ENCODE data around the gene DENND10. TPM values are rescaled to one million over a fixed set of nuclear protein-coding genes. Genes with fewer than 3 reads are reported as not detected.

Gene DENND10
- total RNA-seq, 3 donors from 2014 or later = 36.6 to 39.9 (median 38.0) TPM

DNA sequence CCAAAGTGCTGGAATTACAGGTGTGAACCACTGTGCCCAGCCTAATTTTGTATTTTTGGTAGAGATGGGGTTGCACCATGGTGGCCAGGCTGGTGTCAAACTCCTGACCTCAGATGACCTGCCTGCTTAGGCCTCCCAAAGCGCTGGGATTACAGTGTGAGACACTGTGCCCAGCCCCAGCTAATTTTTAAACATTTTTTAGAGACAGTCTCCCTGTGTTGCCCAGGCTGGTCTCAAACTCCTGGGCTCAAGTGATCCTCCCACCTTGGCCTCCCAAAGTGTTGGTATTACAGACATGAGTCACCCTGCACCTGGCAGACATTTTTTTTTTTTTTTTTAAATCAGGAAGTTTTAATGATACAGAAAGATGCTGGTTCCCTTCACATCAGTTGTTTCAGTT lies 15.5 kb downstream of the DENND10 start:
- no peak overlapping the region for H3K4me3 ChIP-seq
- intact Hi-C loops (cut with DNase I, micrococcal nuclease) = no loop called here
- peaks cover 4% of the 10 kb centered on the region for H3K36me3 ChIP-seq (ENCODE audit: low read depth)
- H3K9me3 ChIP-seq = no peaks in the 10 kb centered on the region
- TF ChIP-seq, protein P1, sequence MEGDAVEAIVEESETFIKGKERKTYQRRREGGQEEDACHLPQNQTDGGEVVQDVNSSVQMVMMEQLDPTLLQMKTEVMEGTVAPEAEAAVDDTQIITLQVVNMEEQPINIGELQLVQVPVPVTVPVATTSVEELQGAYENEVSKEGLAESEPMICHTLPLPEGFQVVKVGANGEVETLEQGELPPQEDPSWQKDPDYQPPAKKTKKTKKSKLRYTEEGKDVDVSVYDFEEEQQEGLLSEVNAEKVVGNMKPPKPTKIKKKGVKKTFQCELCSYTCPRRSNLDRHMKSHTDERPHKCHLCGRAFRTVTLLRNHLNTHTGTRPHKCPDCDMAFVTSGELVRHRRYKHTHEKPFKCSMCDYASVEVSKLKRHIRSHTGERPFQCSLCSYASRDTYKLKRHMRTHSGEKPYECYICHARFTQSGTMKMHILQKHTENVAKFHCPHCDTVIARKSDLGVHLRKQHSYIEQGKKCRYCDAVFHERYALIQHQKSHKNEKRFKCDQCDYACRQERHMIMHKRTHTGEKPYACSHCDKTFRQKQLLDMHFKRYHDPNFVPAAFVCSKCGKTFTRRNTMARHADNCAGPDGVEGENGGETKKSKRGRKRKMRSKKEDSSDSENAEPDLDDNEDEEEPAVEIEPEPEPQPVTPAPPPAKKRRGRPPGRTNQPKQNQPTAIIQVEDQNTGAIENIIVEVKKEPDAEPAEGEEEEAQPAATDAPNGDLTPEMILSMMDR (IDR thresholded peaks at IDR 0.05) = no peak
- ATAC-seq (no peak), DNase-seq (no peak)
- H3K4me1 ChIP-seq (ENCODE audit: low read depth) = no peaks in the 10 kb centered on the region

DNA sequence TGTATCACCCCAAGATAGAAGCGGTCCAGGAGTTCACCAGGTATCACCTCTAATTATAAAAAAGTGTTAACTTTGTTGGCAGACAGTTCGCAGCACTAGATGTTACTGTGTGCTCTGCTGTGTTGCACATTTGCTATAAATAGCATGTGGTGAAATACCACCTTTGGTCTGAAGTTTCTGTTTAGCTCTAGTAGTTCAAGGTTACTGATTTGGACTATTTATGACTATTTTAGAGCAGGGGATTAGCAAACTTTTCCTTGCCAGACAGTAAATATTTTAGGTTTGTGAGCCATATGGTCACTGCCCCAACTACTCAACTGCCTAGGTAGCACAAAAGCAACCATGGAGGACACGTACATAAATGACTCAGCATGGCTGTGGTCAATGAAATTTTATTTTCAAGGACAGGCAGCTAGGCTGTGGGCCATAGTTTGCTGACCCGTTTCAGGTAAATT lies 16.5 kb downstream of the DENND10 start:
- ATAC-seq = peak; percentile 49
- peaks cover 4% of the 10 kb centered on the region for H3K36me3 ChIP-seq (ENCODE audit: low read depth)
- H3K9me3 ChIP-seq = no peaks in the 10 kb centered on the region
- no peak for DNase-seq
- H3K4me1 ChIP-seq (ENCODE audit: low read depth) = no peaks in the 10 kb centered on the region
- no peak overlapping the region for H3K4me3 ChIP-seq
- intact Hi-C loops (cut with DNase I, micrococcal nuclease) = no loop called here
- TF ChIP-seq, protein P1 (IDR thresholded peaks at IDR 0.05) = no peak

DNA sequence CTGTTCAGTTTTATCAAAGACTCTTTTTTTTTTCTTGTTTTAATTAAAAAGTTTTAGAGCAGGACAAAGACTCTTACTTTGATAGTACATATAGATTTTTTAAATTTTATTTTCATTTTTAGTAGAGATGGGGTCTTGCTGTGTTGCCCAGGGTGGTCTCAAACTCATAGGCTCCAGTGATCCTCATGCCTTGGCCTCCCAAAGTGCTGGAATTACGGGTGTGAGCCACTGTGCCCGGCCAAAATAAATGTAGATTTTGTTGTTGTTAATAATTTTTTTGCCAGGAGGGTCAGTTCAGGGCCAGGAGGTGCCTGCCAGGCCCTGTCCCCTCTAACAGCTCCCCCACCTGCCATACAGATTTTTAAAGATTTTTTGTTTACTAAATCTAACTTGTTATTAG lies 17.0 kb downstream of the DENND10 start:
- Histone ChIP-seq H3K36me3 (ENCODE audit: low read depth) (peaks cover 4% of the 10 kb centered on the region), H3K4me1 (ENCODE audit: low read depth) (no peaks in the 10 kb centered on the region), H3K9me3 (no peaks in the 10 kb centered on the region), H3K4me3 (no peak overlapping the region)
- ATAC-seq (no peak), DNase-seq (no peak)
- TF ChIP-seq, protein P1 (IDR thresholded peaks at IDR 0.05) = no peak
- intact Hi-C loops (cut with DNase I, micrococcal nuclease) = no loop called here

DNA sequence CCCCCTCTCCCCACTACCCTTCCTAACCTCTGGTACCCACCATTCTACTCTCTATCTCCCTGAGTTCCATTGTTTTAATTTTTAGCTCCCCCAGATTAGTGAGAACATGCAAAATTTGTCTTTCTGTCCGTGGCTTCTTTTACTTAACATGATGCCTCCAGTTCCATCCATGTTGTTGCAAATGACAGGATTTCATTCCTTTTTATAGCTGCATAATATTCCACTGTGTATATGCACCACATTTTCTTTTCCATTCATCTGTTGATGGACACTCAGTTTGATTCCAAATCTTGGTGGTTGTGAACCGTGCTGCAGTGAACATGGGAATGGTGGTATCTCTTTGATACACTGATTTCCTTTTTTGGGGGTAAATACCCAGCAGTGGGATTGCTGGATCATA lies 22.0 kb downstream of the DENND10 start:
- TF ChIP-seq, protein P1 (IDR thresholded peaks at IDR 0.05) = no peak
- no peak for DNase-seq
- intact Hi-C loops (cut with DNase I, micrococcal nuclease) = no loop called here
- no peaks in the 10 kb centered on the region for H3K9me3 ChIP-seq
- no peaks in the 10 kb centered on the region for H3K4me1 ChIP-seq (ENCODE audit: low read depth)
- H3K36me3 ChIP-seq (ENCODE audit: low read depth) = peaks cover 4% of the 10 kb centered on the region
- ATAC-seq = no peak
- H3K4me3 ChIP-seq = no peak overlapping the region

DNA sequence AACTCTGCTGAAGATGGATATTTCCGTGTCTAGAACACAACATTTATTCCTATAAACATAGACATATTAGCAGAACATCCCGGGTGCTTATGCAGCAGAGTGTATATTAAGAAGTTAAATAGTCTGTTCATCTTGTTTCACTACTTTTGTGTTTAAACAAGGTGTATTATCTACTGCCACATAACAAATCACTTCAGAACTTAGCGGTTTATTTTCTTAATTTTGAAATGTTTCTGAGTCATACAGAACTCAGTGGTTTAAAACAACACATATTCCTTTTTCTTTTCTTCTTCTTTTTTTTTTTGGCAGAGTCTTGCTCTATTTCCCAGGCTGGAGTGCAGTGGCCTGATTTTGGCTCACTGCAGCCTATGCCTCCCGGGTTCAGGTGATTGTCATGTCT lies 25.8 kb downstream of the DENND10 start:
- no peaks in the 10 kb centered on the region for H3K9me3 ChIP-seq
- no peaks in the 10 kb centered on the region for H3K4me1 ChIP-seq (ENCODE audit: low read depth)
- DNase-seq (no peak), ATAC-seq (no peak)
- H3K36me3 ChIP-seq (ENCODE audit: low read depth) = no peaks in the 10 kb centered on the region
- TF ChIP-seq, protein P1 (IDR thresholded peaks at IDR 0.05) = no peak
- intact Hi-C loops (cut with DNase I, micrococcal nuclease) = no loop called here
- H3K4me3 ChIP-seq = no peak overlapping the region
